Activated naive CD8-positive, alpha-beta T cell treated with anti-CD3 and anti-CD28 coated beads, Interleukin-2, amount 10 ng/mL, durations not matched to agents 7 days and 5 days (primary cell): ENCODE data around the gene LIPE. TPM values are rescaled to one million over a fixed set of nuclear protein-coding genes. Genes with fewer than 3 reads are reported as not detected.

Experiments used
- ATAC-seq: fragments of 150-1000 bp; cut with Tn5 transposase; one replicate; pipeline ENCODE4 v1.10.0; 2021; ENCODE audit warnings: low read depth, moderate library complexity
- POLR2A ChIA-PET: fragments of 350-600 bp; sonication (Branson Sonifier 250); formaldehyde crosslinking; loops from one replicate; lab custom pipeline; 2021; ENCODE audit warnings: antibody characterized with exemption; lab: Charles Lee
- DNase-seq: peaks from one replicate; pipeline ENCODE4 v3.0.0; 2021
- H3K27ac Mint-ChIP-seq: one replicate; pipeline ENCODE4 v1.8.0; 2022; ENCODE audit warnings: mild to moderate bottlenecking, mixed read lengths
- H3K27me3 Mint-ChIP-seq: one replicate; pipeline ENCODE4 v1.8.0; 2022; ENCODE audit warnings: mild to moderate bottlenecking, moderate library complexity, mixed read lengths
- H3K36me3 Mint-ChIP-seq: one replicate; pipeline ENCODE4 v1.8.0; 2021; ENCODE audit warnings: mild to moderate bottlenecking, mixed read lengths
- H3K4me1 Mint-ChIP-seq: one replicate; pipeline ENCODE4 v1.8.0; 2021; ENCODE audit warnings: mixed read lengths
- H3K4me3 Mint-ChIP-seq: one replicate; pipeline ENCODE4 v1.8.0; 2022; ENCODE audit warnings: mild to moderate bottlenecking, moderate library complexity, mixed read lengths
- H3K9me3 Mint-ChIP-seq: one replicate; pipeline ENCODE4 v1.8.0; 2021; ENCODE audit warnings: mixed read lengths
- total RNA-seq, 2 experiments: library from RNA; stranded (reverse); gene quantifications; one replicate each; pipeline ENCODE4 v1.2.3, GENCODE V29; 2021

The LIPE gene
- total RNA-seq, 2 experiments from 2014 or later: 34.6 to 35.1 TPM

DNA sequence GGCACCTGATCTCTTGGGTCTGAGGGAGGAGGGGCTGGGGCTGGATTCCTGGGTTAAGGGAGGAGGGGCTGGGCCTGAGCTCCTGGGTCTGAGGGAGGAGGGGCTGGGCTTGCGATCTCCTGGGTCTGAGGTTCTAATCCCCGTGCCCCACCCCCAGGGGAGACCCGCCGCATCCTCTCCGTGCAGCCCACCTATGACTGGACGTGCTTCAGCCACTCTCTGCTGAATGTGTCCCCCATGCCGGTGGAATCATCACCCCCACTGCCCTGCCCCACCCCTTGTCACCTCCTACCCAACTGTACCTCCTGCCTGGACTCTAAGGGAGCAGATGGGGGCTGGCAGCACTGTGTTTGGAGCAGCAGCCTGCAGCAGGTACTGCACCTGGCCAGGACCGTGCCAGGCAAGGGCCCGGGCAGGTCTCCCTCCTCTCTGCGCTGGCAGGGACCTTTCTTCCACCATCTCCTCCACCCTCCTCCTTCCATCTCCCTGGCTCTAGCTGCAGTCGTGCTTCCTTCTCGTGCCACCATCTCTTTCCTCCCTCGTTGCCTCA, 64.2 kb downstream of the LIPE start:
- H3K9me3 Mint-ChIP-seq: peaks cover 3% of the 10 kb centered on the region
- no peak overlapping the region for H3K4me3 Mint-ChIP-seq
- H3K27me3 Mint-ChIP-seq: no peaks in the 10 kb centered on the region
- peaks cover 11% of the 10 kb centered on the region for H3K36me3 Mint-ChIP-seq
- no peak for ATAC-seq
- POLR2A ChIA-PET: no interaction called here
- no peak for DNase-seq
- peaks cover 6% of the 10 kb centered on the region for H3K4me1 Mint-ChIP-seq
- H3K27ac Mint-ChIP-seq: no peak overlapping the region

DNA sequence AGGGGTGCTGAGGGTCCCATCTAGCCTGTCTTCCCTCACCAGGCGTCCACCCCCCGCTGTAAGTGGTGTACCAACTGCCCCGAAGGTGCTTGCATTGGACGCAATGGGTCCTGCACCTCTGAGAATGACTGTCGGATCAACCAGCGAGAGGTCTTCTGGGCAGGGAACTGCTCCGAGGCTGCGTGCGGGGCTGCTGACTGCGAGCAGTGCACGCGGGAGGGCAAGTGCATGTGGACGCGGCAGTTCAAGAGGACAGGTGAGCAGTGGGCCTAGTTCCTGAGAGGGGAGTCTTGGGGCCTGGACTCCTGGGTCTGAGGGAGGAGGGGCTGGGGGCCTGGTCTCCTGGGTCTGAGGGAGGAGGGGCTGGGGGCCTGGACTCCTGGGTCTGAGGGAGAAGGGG, 64.8 kb downstream of the LIPE start:
- no peak overlapping the region for H3K4me3 Mint-ChIP-seq

DNA sequence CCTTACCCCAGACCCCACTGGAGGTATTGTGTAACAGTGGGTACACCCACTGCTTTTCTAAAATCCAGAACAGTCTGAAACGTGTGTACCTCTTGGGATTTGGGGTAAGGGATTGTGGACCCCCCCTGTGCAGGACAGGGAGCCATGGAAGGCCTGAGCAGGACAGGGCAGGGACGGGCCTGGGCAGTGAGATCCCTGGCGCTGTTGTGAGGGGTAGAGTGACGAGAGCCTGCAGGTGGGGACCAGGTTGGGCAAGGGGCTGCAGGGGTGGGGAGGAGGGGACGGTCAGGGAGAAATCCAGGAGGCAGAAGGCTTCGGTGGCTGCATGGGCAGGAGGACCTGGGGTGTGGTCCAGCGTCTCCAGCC, 65.7 kb downstream of the LIPE start:
- POLR2A ChIA-PET: no interaction called here
- DNase-seq: no peak

More for the DNA sequence above, 64.8 kb downstream of the LIPE start:
- Mint-ChIP-seq H3K27me3 (no peaks in the 10 kb centered on the region), H3K4me1 (peaks cover 6% of the 10 kb centered on the region), H3K9me3 (peaks cover 3% of the 10 kb centered on the region), H3K36me3 (peaks cover 11% of the 10 kb centered on the region), H3K27ac (no peak overlapping the region)
- POLR2A ChIA-PET: no interaction called here
- DNase-seq (no peak), ATAC-seq (no peak)

DNA sequence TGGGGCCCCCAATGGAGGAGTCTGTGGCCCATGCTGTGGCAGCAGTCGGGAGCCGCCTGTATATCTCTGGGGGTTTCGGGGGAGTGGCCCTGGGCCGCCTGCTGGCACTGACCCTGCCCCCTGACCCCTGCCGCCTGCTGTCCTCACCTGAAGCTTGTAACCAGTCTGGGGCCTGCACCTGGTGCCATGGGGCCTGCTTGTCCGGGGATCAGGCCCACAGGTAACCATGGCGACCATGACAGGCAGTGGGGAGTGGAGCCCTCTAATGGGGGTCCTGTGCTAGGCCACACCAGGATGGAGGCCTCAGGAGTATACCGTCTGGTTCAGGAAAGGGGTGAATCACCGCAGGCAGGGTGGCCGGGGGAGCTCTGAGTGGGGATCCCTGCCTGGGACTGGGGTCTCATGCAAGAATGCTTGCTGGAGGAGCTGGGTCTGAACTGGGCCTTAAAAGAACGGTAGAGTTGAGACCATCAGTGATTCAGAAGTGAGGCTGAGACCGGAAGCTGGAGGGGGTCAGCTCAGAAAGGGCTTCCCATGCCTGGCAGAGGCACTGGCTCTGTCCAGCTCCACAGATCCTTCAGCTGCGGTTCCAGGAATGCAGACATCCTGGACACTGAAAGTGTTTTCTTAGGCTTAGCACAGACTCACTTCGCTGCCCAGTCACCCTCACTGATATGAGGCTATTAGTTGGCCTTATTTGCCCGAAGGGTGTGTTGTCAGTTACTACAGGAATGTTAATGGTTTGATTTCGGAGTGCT, 66.2 kb downstream of the LIPE start:
- POLR2A ChIA-PET: interaction anchor here (0.6 to 0.7 kb wide), 2 partner anchors 41 to 74 kb away, joined by 3 to 5 read pairs; no protein-coding TSS in a partner anchor
- DNase-seq (no peak), ATAC-seq (no peak)
- H3K27ac Mint-ChIP-seq: no peak overlapping the region
- peaks cover 6% of the 10 kb centered on the region for H3K4me1 Mint-ChIP-seq
- peaks cover 3% of the 10 kb centered on the region for H3K9me3 Mint-ChIP-seq
- no peak overlapping the region for H3K4me3 Mint-ChIP-seq
- no peaks in the 10 kb centered on the region for H3K27me3 Mint-ChIP-seq
- H3K36me3 Mint-ChIP-seq: peaks cover 11% of the 10 kb centered on the region

More for the DNA sequence above, 65.7 kb downstream of the LIPE start:
- no peaks in the 10 kb centered on the region for H3K27me3 Mint-ChIP-seq
- H3K9me3 Mint-ChIP-seq: peaks cover 3% of the 10 kb centered on the region
- no peak overlapping the region for H3K4me3 Mint-ChIP-seq
- no peak overlapping the region for H3K27ac Mint-ChIP-seq
- ATAC-seq: no peak
- H3K36me3 Mint-ChIP-seq: peaks cover 11% of the 10 kb centered on the region
- H3K4me1 Mint-ChIP-seq: peaks cover 6% of the 10 kb centered on the region

DNA sequence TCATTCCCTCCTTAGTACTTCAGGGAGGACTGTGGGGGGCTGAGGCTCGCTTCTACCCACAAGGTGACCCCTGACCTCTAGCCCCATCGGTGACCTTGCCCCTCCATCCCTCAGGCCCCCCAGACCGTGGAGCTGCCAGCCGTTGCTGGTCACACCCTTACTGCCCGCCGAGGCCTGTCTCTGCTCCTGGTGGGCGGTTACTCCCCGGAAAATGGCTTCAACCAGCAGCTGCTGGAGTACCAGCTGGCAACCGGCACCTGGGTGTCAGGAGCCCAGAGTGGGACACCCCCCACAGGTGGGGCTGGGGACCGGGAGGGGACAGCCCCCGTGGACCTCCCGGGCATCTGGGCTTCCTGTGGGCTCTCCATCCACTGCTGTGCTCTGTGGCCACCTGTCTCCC, 69.9 kb downstream of the LIPE start:
- H3K4me1 Mint-ChIP-seq: peaks cover 6% of the 10 kb centered on the region
- H3K9me3 Mint-ChIP-seq: no peaks in the 10 kb centered on the region
- POLR2A ChIA-PET: no interaction called here
- H3K36me3 Mint-ChIP-seq: peaks cover 1% of the 10 kb centered on the region
- no peak for ATAC-seq
- H3K27me3 Mint-ChIP-seq: no peaks in the 10 kb centered on the region
- no peak overlapping the region for H3K27ac Mint-ChIP-seq
- DNase-seq: no peak
- H3K4me3 Mint-ChIP-seq: no peak overlapping the region

DNA sequence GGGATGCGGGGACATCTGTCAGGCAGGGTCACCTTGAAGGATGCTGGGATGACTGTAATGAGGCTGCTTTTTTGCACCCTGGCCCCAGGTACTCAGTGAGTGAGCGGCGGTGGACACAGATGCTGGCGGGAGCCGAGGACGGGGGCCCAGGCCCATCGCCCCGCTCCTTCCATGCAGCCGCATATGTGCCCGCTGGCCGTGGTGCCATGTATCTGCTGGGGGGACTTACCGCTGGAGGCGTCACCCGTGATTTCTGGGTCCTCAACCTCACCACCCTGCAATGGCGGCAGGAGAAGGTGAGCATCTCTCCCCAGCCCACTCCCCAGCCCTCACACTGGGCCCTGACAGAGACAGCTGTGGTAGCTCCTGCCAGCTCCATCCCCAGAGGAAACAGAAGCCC, 70.5 kb downstream of the LIPE start:
- no peak overlapping the region for H3K4me3 Mint-ChIP-seq
- H3K27me3 Mint-ChIP-seq: no peaks in the 10 kb centered on the region
- peaks cover 6% of the 10 kb centered on the region for H3K4me1 Mint-ChIP-seq
- no peaks in the 10 kb centered on the region for H3K9me3 Mint-ChIP-seq
- POLR2A ChIA-PET: no interaction called here
- no peak for DNase-seq
- H3K36me3 Mint-ChIP-seq: peaks cover 1% of the 10 kb centered on the region
- no peak overlapping the region for H3K27ac Mint-ChIP-seq
- ATAC-seq: no peak

DNA sequence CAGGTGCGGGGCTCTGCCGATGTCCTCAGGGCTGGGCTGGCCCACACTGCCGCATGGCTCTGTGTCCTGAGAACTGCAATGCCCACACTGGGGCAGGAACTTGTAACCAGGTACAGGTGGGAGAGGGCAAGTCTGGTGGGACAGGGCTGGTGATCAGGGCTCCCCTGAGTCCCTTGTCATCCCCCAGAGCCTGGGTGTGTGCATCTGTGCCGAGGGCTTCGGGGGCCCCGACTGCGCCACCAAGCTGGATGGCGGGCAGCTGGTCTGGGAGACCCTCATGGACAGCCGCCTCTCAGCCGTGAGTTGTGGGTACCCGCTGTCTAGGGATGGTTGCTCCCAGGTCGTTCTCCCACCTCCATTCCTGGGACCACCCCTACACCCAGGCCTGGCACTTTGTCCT, 71.3 kb downstream of the LIPE start:
- Mint-ChIP-seq H3K9me3 (no peaks in the 10 kb centered on the region), H3K27me3 (no peaks in the 10 kb centered on the region), H3K27ac (no peak overlapping the region), H3K4me3 (no peak overlapping the region), H3K4me1 (peaks cover 6% of the 10 kb centered on the region), H3K36me3 (peaks cover 1% of the 10 kb centered on the region)
- DNase-seq (no peak), ATAC-seq (no peak)
- POLR2A ChIA-PET: no interaction called here

DNA sequence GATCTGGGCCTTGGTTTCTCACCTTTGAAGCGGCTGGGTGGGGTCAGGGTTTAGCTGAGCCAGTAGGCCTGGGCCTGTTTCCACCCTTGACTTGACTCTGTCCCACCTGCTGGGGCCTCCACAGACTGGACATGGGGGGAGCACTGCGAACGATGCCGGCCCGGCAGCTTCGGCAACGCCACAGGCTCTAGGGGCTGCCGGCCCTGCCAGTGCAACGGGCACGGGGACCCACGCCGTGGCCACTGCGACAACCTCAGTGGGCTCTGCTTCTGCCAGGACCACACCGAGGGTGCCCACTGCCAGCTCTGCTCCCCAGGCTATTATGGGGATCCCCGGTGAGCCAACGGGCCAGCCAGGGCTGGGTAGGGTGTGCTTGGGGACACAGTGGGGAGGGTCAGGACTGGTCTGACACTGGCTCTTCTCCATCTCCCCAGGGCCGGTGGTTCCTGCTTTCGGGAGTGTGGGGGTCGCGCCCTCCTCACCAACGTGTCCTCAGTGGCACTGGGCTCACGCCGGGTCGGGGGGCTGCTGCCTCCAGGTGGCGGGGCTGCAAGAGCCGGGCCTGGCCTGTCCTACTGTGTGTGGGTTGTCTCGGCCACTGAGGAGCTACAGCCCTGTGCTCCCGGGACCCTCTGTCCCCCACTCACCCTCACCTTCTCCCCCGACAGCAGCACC, 73.7 kb downstream of the LIPE start:
- no peak overlapping the region for H3K27ac Mint-ChIP-seq

DNA sequence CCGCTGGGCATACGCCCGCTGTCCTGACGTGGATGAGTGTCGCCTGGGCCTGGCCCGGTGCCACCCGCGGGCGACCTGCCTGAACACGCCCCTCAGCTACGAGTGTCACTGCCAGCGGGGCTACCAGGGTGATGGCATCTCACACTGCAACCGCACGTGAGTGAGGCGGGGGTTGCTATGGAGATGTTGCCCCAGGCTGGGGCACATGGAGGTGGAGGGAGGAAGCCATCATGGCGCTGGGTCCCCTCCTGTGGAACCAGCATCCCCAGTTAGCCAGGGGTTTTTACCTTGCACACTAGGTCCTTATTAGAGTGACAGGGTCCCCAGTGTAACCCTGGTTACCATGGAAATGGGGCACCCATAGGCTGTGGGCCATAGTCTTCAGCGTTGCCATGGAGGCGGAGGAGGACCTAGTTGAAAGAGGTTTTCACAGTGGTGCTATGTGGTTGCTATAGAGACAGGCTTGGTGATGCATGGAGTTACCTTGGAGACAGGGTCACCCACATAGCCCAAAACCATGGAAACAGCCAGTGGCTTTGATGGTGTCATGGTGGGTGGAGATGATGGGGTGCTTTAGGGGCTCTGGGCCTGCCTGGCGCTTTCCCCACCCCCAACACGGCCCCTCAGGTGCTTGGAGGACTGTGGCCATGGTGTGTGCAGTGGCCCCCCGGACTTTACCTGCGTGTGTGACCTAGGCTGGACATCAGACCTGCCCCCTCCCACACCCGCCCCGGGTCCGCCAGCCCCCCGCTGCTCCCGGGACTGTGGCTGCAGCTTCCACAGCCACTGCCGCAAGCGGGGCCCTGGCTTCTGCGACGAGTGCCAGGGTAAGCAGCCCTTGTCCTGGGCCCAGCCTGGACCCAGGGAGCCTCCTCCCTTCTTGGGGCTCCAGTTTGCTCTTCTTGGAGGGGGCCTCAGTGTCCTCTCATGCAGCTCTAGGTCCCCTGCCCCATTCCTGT, 74.6 kb downstream of the LIPE start:
- H3K36me3 Mint-ChIP-seq: no peaks in the 10 kb centered on the region
- DNase-seq: no peak
- H3K27me3 Mint-ChIP-seq: no peaks in the 10 kb centered on the region
- H3K9me3 Mint-ChIP-seq: no peaks in the 10 kb centered on the region
- POLR2A ChIA-PET: no interaction called here
- no peaks in the 10 kb centered on the region for H3K4me1 Mint-ChIP-seq
- no peak overlapping the region for H3K4me3 Mint-ChIP-seq
- no peak overlapping the region for H3K27ac Mint-ChIP-seq
- no peak for ATAC-seq

More for the DNA sequence above, 73.7 kb downstream of the LIPE start:
- Mint-ChIP-seq H3K36me3 (no peaks in the 10 kb centered on the region), H3K4me1 (peaks cover 3% of the 10 kb centered on the region), H3K4me3 (no peak overlapping the region), H3K27me3 (no peaks in the 10 kb centered on the region), H3K9me3 (no peaks in the 10 kb centered on the region)
- ATAC-seq (no peak), DNase-seq (no peak)
- POLR2A ChIA-PET: no interaction called here

Other genes starting within 250 kb of the LIPE start
- 10 to 100 TPM; 41.3 to 42.2 TPM for gene DEDD2, start 209.7 kb downstream of the LIPE start, total RNA-seq
- gene ZNF526, start 207.1 kb downstream of the LIPE start, total RNA-seq: 10 to 100 TPM; 19.6 to 20.6 TPM
- gene GSK3A, start 184.8 kb downstream of the LIPE start, total RNA-seq: 10 to 100 TPM; 41.0 to 42.2 TPM
- 10 to 100 TPM; 51.1 to 57.5 TPM for gene ERF, start 172.3 kb downstream of the LIPE start, total RNA-seq
- gene CIC, start 158.1 kb downstream of the LIPE start, total RNA-seq: 10 to 100 TPM; 84.4 to 92.2 TPM
- gene PRR19, start 125.3 kb downstream of the LIPE start, total RNA-seq: under 1 TPM in 1 of 2 experiments, not detected in 1; 0.57 TPM
- gene PAFAH1B3, start 124.8 kb downstream of the LIPE start, total RNA-seq: 10 to 100 TPM; 36.2 to 41.1 TPM
- under 1 TPM; 0.54 to 0.94 TPM for gene TMEM145, start 114.1 kb downstream of the LIPE start, total RNA-seq
- gene MEGF8, start 101.8 kb downstream of the LIPE start, total RNA-seq: 1 to 10 TPM; 8.5 to 9.3 TPM
- not detected for gene CNFN, start 37.1 kb downstream of the LIPE start, total RNA-seq
- gene CXCL17, start 15.6 kb upstream of the LIPE start, total RNA-seq: not detected
- 10 to 100 TPM; 34.2 to 38.3 TPM for gene CEACAM1, start 101.1 kb upstream of the LIPE start, total RNA-seq
- gene CEACAM8, start 167.5 kb upstream of the LIPE start, total RNA-seq: not detected